ENCODE measurements around the gene NPVF. TPM values are rescaled to one million over a fixed set of nuclear protein-coding genes. Genes with fewer than 3 reads are reported as not detected.

The NPVF gene
- total RNA-seq = not detected

- Mint-ChIP-seq H3K4me3 (no peak within 1 kb of the TSS), H3K9me3 (no peaks in the 10 kb centered on the region), H3K27me3 (peaks cover 13% of the 10 kb centered on the region), H3K27ac (no peak within 1 kb of the TSS), H3K4me1 (ENCODE audit: low read depth) (no peaks in the 10 kb centered on the region), H3K36me3 (ENCODE audit: low read depth) (no peaks in the 10 kb centered on the region)
- CTCF ChIA-PET = interaction anchor here (2.1 kb wide), 1 partner anchor 13 kb away, joined by 6 read pairs; no protein-coding TSS in a partner anchor
- POLR2A ChIA-PET = no interaction called here
- ATAC-seq = no peak
- intact Hi-C loops (cut with micrococcal nuclease) = no loop called here
- no peak for TF ChIP-seq CTCF (IDR thresholded peaks at IDR 0.05)
- DNase-seq = no peak
Observed at GRCh38 chr7:25228386-25228785, at the start of gene NPVF. TSS of gene NPVF (minus strand) at chr7:25228486. CDS start at chr7:25228439, 47 bp downstream.

DNA sequence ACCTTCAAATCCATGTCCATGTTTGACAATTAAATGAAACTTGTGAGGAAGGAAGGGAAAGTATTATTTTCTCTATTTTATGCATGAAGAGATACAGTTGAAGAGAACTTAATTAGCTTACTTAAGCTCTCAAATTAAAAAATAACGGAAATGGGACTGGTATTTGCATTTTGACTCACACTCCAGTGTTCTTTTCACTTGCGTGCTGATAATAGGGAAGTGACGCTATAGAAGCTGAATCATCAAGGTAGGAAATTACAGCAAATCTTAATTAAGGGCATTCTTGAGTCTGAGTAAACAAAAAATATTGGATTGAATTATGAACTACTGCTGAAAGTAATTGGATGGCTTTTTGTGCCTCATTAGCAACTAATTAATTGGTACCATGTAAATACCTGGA lies 44.0 kb upstream of the NPVF start:
- no peak for TF ChIP-seq CTCF (IDR thresholded peaks at IDR 0.05)
- Mint-ChIP-seq H3K27ac (no peak overlapping the region), H3K4me3 (no peak overlapping the region), H3K27me3 (peaks cover 1% of the 10 kb centered on the region), H3K9me3 (no peaks in the 10 kb centered on the region), H3K4me1 (ENCODE audit: low read depth) (no peaks in the 10 kb centered on the region), H3K36me3 (ENCODE audit: low read depth) (no peaks in the 10 kb centered on the region)
- ATAC-seq = no peak
- no peak for DNase-seq
- ChIA-PET POLR2A (no interaction called here), CTCF (interaction anchor here (2.1 kb wide), 1 partner anchor 12 kb away, joined by 11 read pairs; no protein-coding TSS in a partner anchor)
- intact Hi-C loops (cut with micrococcal nuclease) = no loop called here

DNA sequence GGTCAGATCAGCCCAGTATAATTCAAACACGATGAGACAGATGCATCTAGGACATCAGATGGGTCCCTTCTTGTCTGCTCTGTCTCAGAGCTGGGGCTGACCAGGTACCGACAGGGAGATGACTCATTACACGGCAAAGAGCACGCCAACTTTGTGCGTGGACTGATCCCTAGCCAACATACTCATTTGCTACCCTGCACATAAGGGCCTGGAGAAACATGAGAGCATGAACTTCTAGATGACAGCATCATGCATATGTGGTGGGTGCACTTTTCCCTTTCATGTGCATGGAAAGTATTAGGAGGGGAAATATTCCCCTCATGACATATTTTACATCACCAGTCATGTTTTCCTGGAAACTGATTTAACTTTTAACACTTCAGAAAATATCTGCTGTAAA lies 35.1 kb upstream of the NPVF start:
- H3K27me3 Mint-ChIP-seq = peaks cover 2% of the 10 kb centered on the region
- peaks cover 25% of the 10 kb centered on the region for H3K4me1 Mint-ChIP-seq (ENCODE audit: low read depth)
- ATAC-seq (no peak), DNase-seq (peak; percentile 3)
- CTCF ChIA-PET = interaction anchor here (1.2 kb wide), 1 partner anchor 302 kb away, joined by 4 read pairs; no protein-coding TSS in a partner anchor
- no peaks in the 10 kb centered on the region for H3K9me3 Mint-ChIP-seq
- intact Hi-C loops (cut with micrococcal nuclease) = loop anchor here (5.0 kb wide), 1 partner anchor 594 kb away; no protein-coding TSS in a partner anchor
- POLR2A ChIA-PET = no interaction called here
- TF ChIP-seq CTCF (IDR thresholded peaks at IDR 0.05) = no peak
- H3K36me3 Mint-ChIP-seq (ENCODE audit: low read depth) = no peaks in the 10 kb centered on the region
- H3K27ac Mint-ChIP-seq = no peak overlapping the region
- no peak overlapping the region for H3K4me3 Mint-ChIP-seq

DNA sequence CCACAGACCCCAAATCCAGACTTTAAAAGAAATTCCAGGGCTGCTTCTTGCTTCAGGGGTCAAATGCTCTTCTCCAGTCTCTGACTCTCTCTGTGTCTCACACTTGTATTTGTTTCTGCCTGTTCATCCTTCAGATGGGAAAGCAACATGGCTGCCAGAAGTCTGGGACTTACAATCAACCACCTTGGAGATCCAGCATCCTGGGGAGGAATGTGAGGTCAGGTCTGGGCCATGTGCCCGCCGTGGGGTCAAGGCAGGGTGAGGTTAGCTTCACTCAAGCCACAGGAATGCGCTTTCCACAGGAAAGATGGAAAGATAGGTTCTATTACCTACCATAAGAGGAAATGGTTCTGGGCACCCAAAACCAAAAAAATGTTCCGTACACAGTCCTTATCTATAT lies 34.3 kb upstream of the NPVF start:
- POLR2A ChIA-PET = no interaction called here
- H3K4me3 Mint-ChIP-seq = no peak overlapping the region
- no peaks in the 10 kb centered on the region for H3K36me3 Mint-ChIP-seq (ENCODE audit: low read depth)
- intact Hi-C loops (cut with micrococcal nuclease) = loop anchor here (5.0 kb wide), 1 partner anchor 595 kb away; no protein-coding TSS in a partner anchor
- no peak for ATAC-seq
- CTCF ChIA-PET = interaction anchor here (1.2 to 8.1 kb wide), 2 partner anchors 302 to 303 kb away, joined by 4 to 183 read pairs; no protein-coding TSS in a partner anchor
- no peaks in the 10 kb centered on the region for H3K9me3 Mint-ChIP-seq
- no peak overlapping the region for H3K27ac Mint-ChIP-seq
- H3K4me1 Mint-ChIP-seq (ENCODE audit: low read depth) = peaks cover 25% of the 10 kb centered on the region
- no peak for DNase-seq
- peaks cover 2% of the 10 kb centered on the region for H3K27me3 Mint-ChIP-seq
- TF ChIP-seq CTCF (IDR thresholded peaks at IDR 0.05) = no peak

- intact Hi-C loops (cut with micrococcal nuclease) = loop anchor here (5.0 kb wide), 1 partner anchor 596 kb away; no protein-coding TSS in a partner anchor
- Mint-ChIP-seq H3K27me3 (peaks cover 2% of the 10 kb centered on the region), H3K27ac (no peak overlapping the region), H3K36me3 (ENCODE audit: low read depth) (no peaks in the 10 kb centered on the region), H3K9me3 (no peaks in the 10 kb centered on the region), H3K4me3 (peak overlapping the region; percentile 41), H3K4me1 (ENCODE audit: low read depth) (peaks cover 25% of the 10 kb centered on the region)
- ATAC-seq (no peak), DNase-seq (no peak)
- no peak for TF ChIP-seq CTCF (IDR thresholded peaks at IDR 0.05)
- CTCF ChIA-PET = interaction anchor here (0.7 to 8.1 kb wide), 5 partner anchors 115 to 591 kb away, joined by 3 to 183 read pairs (median 4); no protein-coding TSS in a partner anchor
- POLR2A ChIA-PET = no interaction called here
Observed at GRCh38 chr7:25261545-25262140, 33.4 kb upstream of the NPVF start.

Data from activated CD8-positive, alpha-beta T cell treated with anti-CD3 and anti-CD28 coated beads for 36 hours (primary cell).